Breast epithelium (tissue), 3 donors: Measurements from ENCODE around the gene HAUS5.

Source experiments
- CTCF ChIP-seq, 3 donors: fragments of 450-650 bp; IDR thresholded peaks; one replicate each; pipeline ENCODE4 v1.5.1; 2016 to 2017; ENCODE audit warnings: antibody characterized with exemption in 3 of 3, mild to moderate bottlenecking in 3 of 3, moderate library complexity in 3 of 3
- POLR2A ChIP-seq: fragments of 450-650 bp; IDR thresholded peaks from one replicate; pipeline ENCODE4 v1.6.1; 2016; ENCODE audit warnings: antibody characterized with exemption, mild to moderate bottlenecking, moderate library complexity
- POLR2AphosphoS5 ChIP-seq, 3 donors: sonication (generic); formaldehyde crosslinking; IDR thresholded peaks; one replicate each; pipeline ENCODE4 v1.6.1; 2017; ENCODE audit warnings: antibody characterized with exemption in 3 of 3

- no peak for TF ChIP-seq CTCF (IDR thresholded peaks at IDR 0.05)
- TF ChIP-seq POLR2A = no peak
- TF ChIP-seq POLR2AphosphoS5 (IDR thresholded peaks at IDR 0.05) = no peak
These were observed 53.1 kb downstream of the HAUS5 start for GRCh38 chr19:35665604-35666003.
